Endothelial cell of umbilical vein (primary cell): Measurements from ENCODE around the gene UNC119B. TPM values are rescaled to one million over a fixed set of nuclear protein-coding genes. Genes with fewer than 3 reads are reported as not detected.

Experiments
- BruUV-seq: library from RNA; stranded (reverse); fragments of 400-500 nt; replicated peaks from 2 replicates; lab custom pipeline; 2021; lab: Mats Ljungman, UMichigan
- CTCF ChIA-PET: fragments of 300-600, 350-600 bp; sonication (Branson Sonifier 250); formaldehyde crosslinking; loops from one replicate; lab custom pipeline; 2021; ENCODE audit warnings: antibody characterized with exemption, inconsistent platforms; lab: Charles Lee
- POLR2A ChIA-PET: fragments of 300-600, 350-600 bp; sonication (Branson Sonifier 250); formaldehyde crosslinking; loops from one replicate; lab custom pipeline; 2021; ENCODE audit warnings: antibody characterized with exemption, inconsistent platforms; lab: Charles Lee
- DNase-seq: peaks from one replicate; pipeline ENCODE4 v3.0.0-alpha.2; 2011; ENCODE audit warnings: low read depth, low spot score
- FAIRE-seq: peaks from 2 replicates; lab custom pipeline; 2011; peaks lifted over from hg19 to GRCh38; lab: Jason Lieb, UNC
- H2AFZ ChIP-seq: 2 replicates; pipeline ENCODE4 v1.6.0; 2012; ENCODE audit warnings: low read depth, low read length, control low read depth, inconsistent platforms
- H3K27ac ChIP-seq: 2 replicates; pipeline ENCODE4 v1.5.1; 2011; ENCODE audit warnings: low read depth, mild to moderate bottlenecking, control low read depth, low read length, moderate library complexity; ENCODE audit not compliant: insufficient read depth
- H3K27me3 ChIP-seq, 2 experiments: 2 replicates each; pipeline versions ENCODE4 v1.6.0 to v1.6.1; 2011; ENCODE audit warnings: low read length in 2 of 2, mixed read lengths in 1 of 2; ENCODE audit not compliant: control insufficient read depth in 2 of 2, insufficient read depth in 2 of 2
- H3K36me3 ChIP-seq, 2 experiments: 2 replicates in 1 of 2; 3 replicates in 1 of 2; pipeline ENCODE4 v1.5.1; 2011; ENCODE audit warnings: low read length in 2 of 2, mild to moderate bottlenecking in 1 of 2, moderate library complexity in 1 of 2; ENCODE audit not compliant: control insufficient read depth in 2 of 2, insufficient read depth in 2 of 2; ENCODE audit errors: extremely low read depth in 1 of 2
- H3K4me1 ChIP-seq: 3 replicates; pipeline ENCODE4 v1.5.1; 2011; ENCODE audit warnings: mild to moderate bottlenecking, low read length; ENCODE audit not compliant: control insufficient read depth, insufficient read depth; ENCODE audit errors: extremely low read depth
- H3K4me2 ChIP-seq: 2 replicates; pipeline ENCODE4 v1.6.1; 2011; ENCODE audit warnings: low read length, control low read depth, mixed read lengths; ENCODE audit not compliant: insufficient read depth
- H3K4me3 ChIP-seq, 3 experiments: fragments of 200-600 bp in 1 of 3; sonication (generic), shearing (Covaris generic) in 1 of 3; replicated peaks in 1 of 3; 2 replicates each; pipeline ENCODE4 v1.5.1; 2011 to 2016; ENCODE audit warnings: control low read depth in 3 of 3, low read length in 3 of 3, mild to moderate bottlenecking in 2 of 3, inconsistent platforms in 1 of 3, low read depth in 1 of 3, moderate library complexity in 1 of 3; ENCODE audit not compliant: insufficient read depth in 1 of 3
- H3K79me2 ChIP-seq: 2 replicates; pipeline ENCODE4 v1.6.0; 2012; ENCODE audit warnings: low read length, inconsistent platforms; ENCODE audit not compliant: control insufficient read depth, insufficient read depth
- H3K9ac ChIP-seq: replicated peaks from 2 replicates; pipeline ENCODE3; 2011; ENCODE audit warnings: low read length, control low read depth; ENCODE audit not compliant: insufficient read depth; ENCODE audit errors: extremely low read depth
- H3K9me1 ChIP-seq: replicated peaks from 3 replicates; pipeline ENCODE4 v1.6.0; 2011; ENCODE audit warnings: mild to moderate bottlenecking, low read length; ENCODE audit not compliant: control insufficient read depth, insufficient read depth; ENCODE audit errors: extremely low read depth
- H3K9me3 ChIP-seq: replicated peaks from 2 replicates; pipeline ENCODE4 v1.5.1; 2012; ENCODE audit warnings: low read length, inconsistent platforms; ENCODE audit not compliant: control insufficient read depth, insufficient read depth
- H4K20me1 ChIP-seq: replicated peaks from 2 replicates; pipeline ENCODE3; 2011; ENCODE audit warnings: mild to moderate bottlenecking, low read length; ENCODE audit not compliant: control insufficient read depth, insufficient read depth; ENCODE audit errors: extremely low read depth
- EZH2 ChIP-seq: IDR thresholded peaks from 2 replicates; pipeline ENCODE4 v1.6.1; 2012; ENCODE audit warnings: borderline replicate concordance, low read depth, mild to moderate bottlenecking, moderate library complexity, low read length, inconsistent platforms; ENCODE audit not compliant: severe bottlenecking
- FOS ChIP-seq: IDR thresholded peaks from 2 replicates; pipeline ENCODE4 v1.6.1; 2011; ENCODE audit warnings: mild to moderate bottlenecking, low read length, moderate library complexity, borderline replicate concordance; ENCODE audit not compliant: insufficient read depth
- GATA2 ChIP-seq: IDR thresholded peaks from 2 replicates; pipeline ENCODE4 v1.7.0; 2011; ENCODE audit warnings: low read depth, mild to moderate bottlenecking, moderate library complexity, mixed read lengths, low read length; ENCODE audit not compliant: insufficient read length, insufficient read depth
- JUN ChIP-seq: IDR thresholded peaks from 2 replicates; pipeline ENCODE4 v1.6.1; 2011; ENCODE audit warnings: borderline replicate concordance, low read depth; ENCODE audit not compliant: insufficient read length, insufficient read depth
- MAX ChIP-seq: IDR thresholded peaks from 2 replicates; pipeline ENCODE4 v1.6.1; 2011; ENCODE audit not compliant: insufficient read depth, insufficient read length
- MYC ChIP-seq: IDR thresholded peaks from one replicate; pipeline ENCODE4 v1.6.1; 2011; ENCODE audit warnings: mild to moderate bottlenecking, low read depth, low read length
- POLR2A ChIP-seq: IDR thresholded peaks from 2 replicates; pipeline ENCODE4 v1.6.1; 2012; ENCODE audit warnings: low read depth, mild to moderate bottlenecking, control low read depth, low read length
- POLR2AphosphoS5 ChIP-seq: IDR thresholded peaks from 2 replicates; pipeline ENCODE4 v1.6.1; 2012; ENCODE audit warnings: low read depth, mild to moderate bottlenecking, control low read depth, low read length, moderate library complexity; ENCODE audit not compliant: insufficient read depth
- dilution Hi-C: fragments of 300-500 bp; cut with MboI; formaldehyde crosslinking; loops from one replicate; pipeline ENCODE4 v1.15.0; 2019; ENCODE audit warnings: low sequenced_read_pairs; ENCODE audit not compliant: extremely low pct_ligation_motif_present
- intact Hi-C: fragments of 100-400 bp; cut with micrococcal nuclease; formaldehyde crosslinking; loops from one replicate; pipeline ENCODE4 v1.10.0; 2022
- polyA plus RNA-seq, 4 experiments: library from polyadenylated mRNA; depleted of rRNA in 3 of 4; stranded (reverse) in 3 of 4; unstranded in 1 of 4; fragments of >200 nt; gene quantifications; 2 replicates each; pipeline versions ENCODE4 v1.2.1 to v1.2.3, GENCODE V29; 2011 to 2012; ENCODE audit warnings: missing spikeins in 1 of 4
- total RNA-seq: library from RNA; stranded (reverse); gene quantifications from 2 replicates; pipeline ENCODE4 v1.2.3, GENCODE V29; 2021
- TF ChIP-seq, protein P1 (sequence below), 2 donors: IDR thresholded peaks; 1 replicate in 1 of 2; 2 replicates in 1 of 2; pipeline ENCODE4 v1.5.1; 2011; ENCODE audit warnings: low read length in 2 of 2, mild to moderate bottlenecking in 2 of 2, moderate library complexity in 2 of 2, control low read depth in 1 of 2, inconsistent platforms in 1 of 2, low read depth in 1 of 2; ENCODE audit not compliant: insufficient read depth in 1 of 2; ENCODE audit errors: extremely low read depth in 1 of 2

UNC119B gene
- total and polyA plus RNA-seq, 2 donors (not counting 3 experiments of a cell fraction or from before 2014, with no cell fraction given) = 23.1 to 33.7 TPM

DNA sequence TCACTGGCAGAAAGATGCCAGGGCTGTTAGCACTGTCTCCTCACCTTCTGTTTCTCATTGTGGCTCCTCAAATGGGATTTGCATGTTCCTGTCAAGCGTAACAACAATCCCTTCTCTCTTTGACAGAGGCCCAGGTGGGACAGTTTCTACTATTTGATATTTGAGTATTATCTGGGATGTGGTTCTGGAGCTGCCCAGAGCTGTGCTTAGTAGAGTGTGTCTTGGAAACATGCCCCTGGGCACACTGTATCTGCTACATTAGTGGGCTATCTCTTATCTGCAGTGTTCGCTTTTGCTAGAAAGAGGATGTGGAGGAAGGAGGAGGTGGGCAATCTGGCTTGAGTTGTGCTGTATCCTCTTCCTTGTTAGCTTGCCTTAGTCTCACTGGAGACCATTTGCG lies 11.6 kb downstream of the UNC119B start:
- dilution Hi-C loops = no loop called here
- H3K79me2 ChIP-seq = no peaks in the 10 kb centered on the region
- POLR2A ChIA-PET = interaction anchor here (0.6 kb wide), 1 partner anchor 305 kb away, joined by 3 read pairs; no protein-coding TSS in a partner anchor
- H3K36me3 ChIP-seq = peaks cover 17 to 38% of the 10 kb centered on the region in 2 experiments
- H3K27ac ChIP-seq = no peak overlapping the region
- H4K20me1 ChIP-seq = no peaks in the 10 kb centered on the region
- TF ChIP-seq MAX = no peak
- TF ChIP-seq POLR2AphosphoS5 = no peak
- no peak for TF ChIP-seq JUN
- no peak for TF ChIP-seq MYC
- TF ChIP-seq, protein P1, sequence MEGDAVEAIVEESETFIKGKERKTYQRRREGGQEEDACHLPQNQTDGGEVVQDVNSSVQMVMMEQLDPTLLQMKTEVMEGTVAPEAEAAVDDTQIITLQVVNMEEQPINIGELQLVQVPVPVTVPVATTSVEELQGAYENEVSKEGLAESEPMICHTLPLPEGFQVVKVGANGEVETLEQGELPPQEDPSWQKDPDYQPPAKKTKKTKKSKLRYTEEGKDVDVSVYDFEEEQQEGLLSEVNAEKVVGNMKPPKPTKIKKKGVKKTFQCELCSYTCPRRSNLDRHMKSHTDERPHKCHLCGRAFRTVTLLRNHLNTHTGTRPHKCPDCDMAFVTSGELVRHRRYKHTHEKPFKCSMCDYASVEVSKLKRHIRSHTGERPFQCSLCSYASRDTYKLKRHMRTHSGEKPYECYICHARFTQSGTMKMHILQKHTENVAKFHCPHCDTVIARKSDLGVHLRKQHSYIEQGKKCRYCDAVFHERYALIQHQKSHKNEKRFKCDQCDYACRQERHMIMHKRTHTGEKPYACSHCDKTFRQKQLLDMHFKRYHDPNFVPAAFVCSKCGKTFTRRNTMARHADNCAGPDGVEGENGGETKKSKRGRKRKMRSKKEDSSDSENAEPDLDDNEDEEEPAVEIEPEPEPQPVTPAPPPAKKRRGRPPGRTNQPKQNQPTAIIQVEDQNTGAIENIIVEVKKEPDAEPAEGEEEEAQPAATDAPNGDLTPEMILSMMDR (IDR thresholded peaks at IDR 0.05; ENCODE audit: extremely low read depth in 1 of 2, insufficient read depth in 1 of 2, low read depth in 1 of 2, low read length in 2 of 2) = no peak
- TF ChIP-seq POLR2A = no peak
- no peak for TF ChIP-seq FOS
- no peak for TF ChIP-seq GATA2
- TF ChIP-seq EZH2 = no peak
- DNase-seq = peak; percentile 32
- H3K9me3 ChIP-seq = no peaks in the 10 kb centered on the region
- no TSS peak for BruUV-seq
- H3K4me2 ChIP-seq = no peak overlapping the region
- no peak overlapping the region for H2AFZ ChIP-seq
- H3K9ac ChIP-seq = no peak overlapping the region
- CTCF ChIA-PET = interaction anchor here (0.8 to 1.4 kb wide), 3 partner anchors 11 to 250 kb away, joined by 3 to 4 read pairs (median 3); no protein-coding TSS in a partner anchor
- no peaks in the 10 kb centered on the region for H3K9me1 ChIP-seq
- no peak for FAIRE-seq
- intact Hi-C loops = no loop called here
- H3K4me1 ChIP-seq = peaks cover 10% of the 10 kb centered on the region
- H3K27me3 ChIP-seq = no peaks in the 10 kb centered on the region
- H3K4me3 ChIP-seq = no peak overlapping the region
